HepG2 (cell line): ENCODE results near the gene SAC3D1. TPM values are rescaled to one million over a fixed set of nuclear protein-coding genes. Genes with fewer than 3 reads are reported as not detected.
A peak's percentile ranks its signal among the peaks of the same experiment; 100 is the strongest.

ENCODE experiments used
- GTF2F1 ChIP-seq: fragments of 150-350 bp; IDR thresholded peaks from 2 replicates; pipeline ENCODE4 v1.6.1; 2014; ENCODE audit warnings: low read length
- MEF2D ChIP-seq: sonication (generic); formaldehyde crosslinking; IDR thresholded peaks from 2 replicates; pipeline ENCODE4 v1.5.1; 2020; ENCODE audit warnings: mild to moderate bottlenecking, missing genetic modification reagents
- NKX3-1 ChIP-seq: sonication (generic); formaldehyde crosslinking; IDR thresholded peaks from 2 replicates; pipeline ENCODE4 v1.5.0; 2020; ENCODE audit warnings: missing genetic modification reagents
- NR2F1 ChIP-seq, 2 experiments: fragments of 450-650 bp in 1 of 2; formaldehyde crosslinking in 1 of 2; IDR thresholded peaks; 2 replicates each; pipeline versions ENCODE4 v1.5.0 to v1.6.1; 2016 to 2020; ENCODE audit warnings: mild to moderate bottlenecking in 1 of 2, missing compliant biosample characterization in 1 of 2, missing genetic modification reagents in 1 of 2, moderate library complexity in 1 of 2
- NR2F2 ChIP-seq: IDR thresholded peaks from 2 replicates; pipeline ENCODE4 v1.6.1; 2012; ENCODE audit warnings: low read depth, inconsistent platforms, borderline replicate concordance
- SYNCRIP ChIP-seq: fragments of 200-400 bp; formaldehyde crosslinking; IDR thresholded peaks from 2 replicates; pipeline ENCODE4 v1.6.1; 2018; ENCODE audit warnings: mild to moderate bottlenecking, low read depth, low read length; ENCODE audit not compliant: insufficient read depth
- ZZZ3 ChIP-seq: sonication (generic); formaldehyde crosslinking; IDR thresholded peaks from 2 replicates; pipeline ENCODE4 v1.4.0; 2020; ENCODE audit warnings: missing genetic modification reagents, mild to moderate bottlenecking, borderline replicate concordance
- polyA plus RNA-seq, 8 experiments: library from polyadenylated mRNA; depleted of rRNA in 3 of 8; stranded (reverse) in 7 of 8; unstranded in 1 of 8; fragments of >200 nt; fragmentation: Illumina TruSeq in 4 of 8; extraction: Trizol in 4 of 8; gene quantifications; 2 replicates each; pipeline versions ENCODE4 v1.2.1 to v1.2.3, GENCODE V29; 2011 to 2016; ENCODE audit warnings: low read depth in 4 of 8, missing spikeins in 1 of 8, mixed read lengths in 1 of 8; ENCODE audit not compliant: insufficient read depth in 1 of 8
- total RNA-seq, 5 experiments: library from RNA; depleted of rRNA; stranded (reverse); fragments of >200 nt; fragmentation: Illumina TruSeq; extraction: Trizol; gene quantifications; 2 replicates each; pipeline ENCODE4 v1.2.3, GENCODE V29; 2016; ENCODE audit warnings: low read depth in 1 of 5
- TF ChIP-seq, protein P1 (sequence below): sonication (generic); formaldehyde crosslinking; IDR thresholded peaks from 2 replicates; pipeline ENCODE4 v1.5.1; 2020; ENCODE audit warnings: missing genetic modification reagents, mild to moderate bottlenecking, borderline replicate concordance
- TF ChIP-seq, protein P2 (sequence below): sonication (generic); formaldehyde crosslinking; IDR thresholded peaks from 2 replicates; pipeline ENCODE4 v1.8.0; 2022; ENCODE audit warnings: mild to moderate bottlenecking, missing genetic modification reagents; ENCODE audit not compliant: insufficient replicate concordance
- TF ChIP-seq, protein P3 (sequence below): sonication (generic); formaldehyde crosslinking; IDR thresholded peaks from 2 replicates; pipeline ENCODE4 v1.9.0; 2022; ENCODE audit warnings: low read depth, missing genetic modification reagents
- TF ChIP-seq, protein P4 (sequence below): sonication (generic); formaldehyde crosslinking; IDR thresholded peaks from 2 replicates; pipeline ENCODE4 v1.5.1; 2020; ENCODE audit warnings: missing genetic modification reagents, mild to moderate bottlenecking, borderline replicate concordance
- TF ChIP-seq, protein P5 (sequence below), 2 experiments: sonication (generic) in 1 of 2; formaldehyde crosslinking in 1 of 2; IDR thresholded peaks; 2 replicates each; pipeline versions ENCODE4 v1.5.1 to v1.6.1; 2011 to 2020; ENCODE audit warnings: borderline replicate concordance in 1 of 2, low read depth in 1 of 2, low read length in 1 of 2, mild to moderate bottlenecking in 1 of 2, missing genetic modification reagents in 1 of 2, moderate library complexity in 1 of 2

Gene SAC3D1
- total and polyA plus RNA-seq, 2 of the 13 experiments (the other 11 are each of a cell fraction or from before 2014, with no cell fraction given) = 7.4 to 36.3 TPM

DNA sequence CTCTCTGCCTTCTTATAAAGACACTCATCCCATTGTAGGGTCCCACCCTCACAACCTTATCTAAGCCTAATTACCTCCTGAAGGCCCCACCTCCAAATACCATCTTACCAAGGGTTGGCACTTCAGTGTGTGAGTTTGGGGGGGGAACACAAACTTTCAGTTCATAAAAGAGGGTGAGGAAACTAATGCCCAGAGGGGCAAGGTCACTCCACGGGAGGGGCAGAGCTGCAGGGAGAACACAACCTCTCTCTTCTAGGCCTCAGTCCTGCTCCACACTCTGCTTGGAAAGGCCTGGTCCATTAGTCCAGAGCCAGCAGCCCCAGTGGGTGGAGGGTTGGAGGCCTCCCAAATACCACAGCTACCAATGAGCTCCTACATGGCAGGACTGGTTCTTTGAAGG, 41.5 kb upstream of the SAC3D1 start (continued):
- TF ChIP-seq, protein P1, sequence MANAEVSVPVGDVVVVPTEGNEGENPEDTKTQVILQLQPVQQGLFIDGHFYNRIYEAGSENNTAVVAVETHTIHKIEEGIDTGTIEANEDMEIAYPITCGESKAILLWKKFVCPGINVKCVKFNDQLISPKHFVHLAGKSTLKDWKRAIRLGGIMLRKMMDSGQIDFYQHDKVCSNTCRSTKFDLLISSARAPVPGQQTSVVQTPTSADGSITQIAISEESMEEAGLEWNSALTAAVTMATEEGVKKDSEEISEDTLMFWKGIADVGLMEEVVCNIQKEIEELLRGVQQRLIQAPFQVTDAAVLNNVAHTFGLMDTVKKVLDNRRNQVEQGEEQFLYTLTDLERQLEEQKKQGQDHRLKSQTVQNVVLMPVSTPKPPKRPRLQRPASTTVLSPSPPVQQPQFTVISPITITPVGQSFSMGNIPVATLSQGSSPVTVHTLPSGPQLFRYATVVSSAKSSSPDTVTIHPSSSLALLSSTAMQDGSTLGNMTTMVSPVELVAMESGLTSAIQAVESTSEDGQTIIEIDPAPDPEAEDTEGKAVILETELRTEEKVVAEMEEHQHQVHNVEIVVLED (CRISPR knock-in tag) = 0 out of 2 replicates have a peak, but pooled peaks have one; percentile 27
- TF ChIP-seq, protein P2, sequence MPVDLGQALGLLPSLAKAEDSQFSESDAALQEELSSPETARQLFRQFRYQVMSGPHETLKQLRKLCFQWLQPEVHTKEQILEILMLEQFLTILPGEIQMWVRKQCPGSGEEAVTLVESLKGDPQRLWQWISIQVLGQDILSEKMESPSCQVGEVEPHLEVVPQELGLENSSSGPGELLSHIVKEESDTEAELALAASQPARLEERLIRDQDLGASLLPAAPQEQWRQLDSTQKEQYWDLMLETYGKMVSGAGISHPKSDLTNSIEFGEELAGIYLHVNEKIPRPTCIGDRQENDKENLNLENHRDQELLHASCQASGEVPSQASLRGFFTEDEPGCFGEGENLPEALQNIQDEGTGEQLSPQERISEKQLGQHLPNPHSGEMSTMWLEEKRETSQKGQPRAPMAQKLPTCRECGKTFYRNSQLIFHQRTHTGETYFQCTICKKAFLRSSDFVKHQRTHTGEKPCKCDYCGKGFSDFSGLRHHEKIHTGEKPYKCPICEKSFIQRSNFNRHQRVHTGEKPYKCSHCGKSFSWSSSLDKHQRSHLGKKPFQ (CRISPR knock-in tag) = peak; percentile 10
- TF ChIP-seq SYNCRIP (no peak), GTF2F1 (no peak), MEF2D (CRISPR knock-in tag) (0 out of 2 replicates have a peak, but pooled peaks have one; percentile 0), NR2F2 (0 out of 2 replicates have a peak, but pooled peaks have one; percentile 13), ZZZ3 (CRISPR knock-in tag) (no peak), NKX3-1 (CRISPR knock-in tag) (no peak), NR2F1 (CRISPR knock-in tag; IDR thresholded peaks at IDR 0.05) (no peak)
- TF ChIP-seq, protein P3, sequence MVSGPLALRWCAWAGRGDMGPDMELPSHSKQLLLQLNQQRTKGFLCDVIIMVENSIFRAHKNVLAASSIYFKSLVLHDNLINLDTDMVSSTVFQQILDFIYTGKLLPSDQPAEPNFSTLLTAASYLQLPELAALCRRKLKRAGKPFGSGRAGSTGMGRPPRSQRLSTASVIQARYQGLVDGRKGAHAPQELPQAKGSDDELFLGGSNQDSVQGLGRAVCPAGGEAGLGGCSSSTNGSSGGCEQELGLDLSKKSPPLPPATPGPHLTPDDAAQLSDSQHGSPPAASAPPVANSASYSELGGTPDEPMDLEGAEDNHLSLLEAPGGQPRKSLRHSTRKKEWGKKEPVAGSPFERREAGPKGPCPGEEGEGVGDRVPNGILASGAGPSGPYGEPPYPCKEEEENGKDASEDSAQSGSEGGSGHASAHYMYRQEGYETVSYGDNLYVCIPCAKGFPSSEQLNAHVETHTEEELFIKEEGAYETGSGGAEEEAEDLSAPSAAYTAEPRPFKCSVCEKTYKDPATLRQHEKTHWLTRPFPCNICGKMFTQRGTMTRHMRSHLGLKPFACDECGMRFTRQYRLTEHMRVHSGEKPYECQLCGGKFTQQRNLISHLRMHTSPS (CRISPR knock-in tag) = 0 out of 2 replicates have a peak, but pooled peaks have one; percentile 20
- TF ChIP-seq, protein P4, sequence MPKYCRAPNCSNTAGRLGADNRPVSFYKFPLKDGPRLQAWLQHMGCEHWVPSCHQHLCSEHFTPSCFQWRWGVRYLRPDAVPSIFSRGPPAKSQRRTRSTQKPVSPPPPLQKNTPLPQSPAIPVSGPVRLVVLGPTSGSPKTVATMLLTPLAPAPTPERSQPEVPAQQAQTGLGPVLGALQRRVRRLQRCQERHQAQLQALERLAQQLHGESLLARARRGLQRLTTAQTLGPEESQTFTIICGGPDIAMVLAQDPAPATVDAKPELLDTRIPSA = no peak
- TF ChIP-seq, protein P5, sequence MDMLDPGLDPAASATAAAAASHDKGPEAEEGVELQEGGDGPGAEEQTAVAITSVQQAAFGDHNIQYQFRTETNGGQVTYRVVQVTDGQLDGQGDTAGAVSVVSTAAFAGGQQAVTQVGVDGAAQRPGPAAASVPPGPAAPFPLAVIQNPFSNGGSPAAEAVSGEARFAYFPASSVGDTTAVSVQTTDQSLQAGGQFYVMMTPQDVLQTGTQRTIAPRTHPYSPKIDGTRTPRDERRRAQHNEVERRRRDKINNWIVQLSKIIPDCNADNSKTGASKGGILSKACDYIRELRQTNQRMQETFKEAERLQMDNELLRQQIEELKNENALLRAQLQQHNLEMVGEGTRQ (IDR thresholded peaks at IDR 0.05; ENCODE audit: low read depth, low read length) = no peak
- TF ChIP-seq, protein P5 (CRISPR knock-in tag; IDR thresholded peaks at IDR 0.05; ENCODE audit: borderline replicate concordance) = no peak
